ENCODE data around the gene MRPS12.
A peak's percentile ranks its signal among the peaks of the same experiment; 100 is the strongest.

Gene MRPS12

DNA sequence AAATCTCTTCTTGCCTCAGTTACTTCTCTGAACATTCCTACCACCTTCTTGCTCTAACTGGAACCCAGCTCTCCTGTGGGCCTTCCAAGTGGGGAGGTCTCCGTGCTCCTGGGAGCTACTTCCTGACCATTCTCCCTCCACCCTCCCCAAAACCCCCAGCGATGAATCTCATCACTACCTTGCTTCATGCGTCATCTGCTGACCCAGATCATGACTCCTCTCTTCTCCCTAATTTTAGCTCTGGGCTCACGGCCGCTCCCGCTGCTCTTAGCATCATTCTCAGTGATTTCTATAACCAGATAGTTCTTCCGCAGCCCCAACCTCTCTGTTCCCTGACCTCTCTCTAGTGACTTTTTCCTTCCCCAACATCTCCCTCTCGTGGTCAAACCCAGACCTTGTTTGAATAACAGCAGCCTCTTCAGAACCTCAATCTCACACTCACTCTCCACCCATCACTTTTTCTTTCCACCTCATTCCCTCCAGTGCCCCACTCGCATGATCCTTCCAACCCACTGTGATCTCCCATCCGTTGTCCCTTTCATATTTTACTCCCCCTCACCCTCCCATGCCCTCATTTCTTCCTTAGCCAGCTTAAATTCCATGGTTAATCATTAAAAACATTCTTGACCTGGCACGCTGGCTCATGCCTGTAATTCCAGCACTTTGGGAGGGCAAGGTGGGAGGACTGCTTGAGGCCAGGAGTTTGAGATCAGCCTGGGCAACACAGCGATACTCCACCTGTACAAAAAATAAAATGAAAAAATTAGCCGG lies 21.8 kb downstream of the MRPS12 start:
- no peak for TF ChIP-seq POLR2A (IDR thresholded peaks at IDR 0.05; ENCODE audit: extremely low read depth, insufficient read length)
- TF ChIP-seq, protein P1, sequence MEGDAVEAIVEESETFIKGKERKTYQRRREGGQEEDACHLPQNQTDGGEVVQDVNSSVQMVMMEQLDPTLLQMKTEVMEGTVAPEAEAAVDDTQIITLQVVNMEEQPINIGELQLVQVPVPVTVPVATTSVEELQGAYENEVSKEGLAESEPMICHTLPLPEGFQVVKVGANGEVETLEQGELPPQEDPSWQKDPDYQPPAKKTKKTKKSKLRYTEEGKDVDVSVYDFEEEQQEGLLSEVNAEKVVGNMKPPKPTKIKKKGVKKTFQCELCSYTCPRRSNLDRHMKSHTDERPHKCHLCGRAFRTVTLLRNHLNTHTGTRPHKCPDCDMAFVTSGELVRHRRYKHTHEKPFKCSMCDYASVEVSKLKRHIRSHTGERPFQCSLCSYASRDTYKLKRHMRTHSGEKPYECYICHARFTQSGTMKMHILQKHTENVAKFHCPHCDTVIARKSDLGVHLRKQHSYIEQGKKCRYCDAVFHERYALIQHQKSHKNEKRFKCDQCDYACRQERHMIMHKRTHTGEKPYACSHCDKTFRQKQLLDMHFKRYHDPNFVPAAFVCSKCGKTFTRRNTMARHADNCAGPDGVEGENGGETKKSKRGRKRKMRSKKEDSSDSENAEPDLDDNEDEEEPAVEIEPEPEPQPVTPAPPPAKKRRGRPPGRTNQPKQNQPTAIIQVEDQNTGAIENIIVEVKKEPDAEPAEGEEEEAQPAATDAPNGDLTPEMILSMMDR (IDR thresholded peaks at IDR 0.05; ENCODE audit: low read depth, low read length) = peak; percentile 48
- no peak overlapping the region for H3K4me3 ChIP-seq (ENCODE audit: low read depth, low read length)
- peak; percentile 64 for DNase-seq (ENCODE audit: low read depth)

DNA sequence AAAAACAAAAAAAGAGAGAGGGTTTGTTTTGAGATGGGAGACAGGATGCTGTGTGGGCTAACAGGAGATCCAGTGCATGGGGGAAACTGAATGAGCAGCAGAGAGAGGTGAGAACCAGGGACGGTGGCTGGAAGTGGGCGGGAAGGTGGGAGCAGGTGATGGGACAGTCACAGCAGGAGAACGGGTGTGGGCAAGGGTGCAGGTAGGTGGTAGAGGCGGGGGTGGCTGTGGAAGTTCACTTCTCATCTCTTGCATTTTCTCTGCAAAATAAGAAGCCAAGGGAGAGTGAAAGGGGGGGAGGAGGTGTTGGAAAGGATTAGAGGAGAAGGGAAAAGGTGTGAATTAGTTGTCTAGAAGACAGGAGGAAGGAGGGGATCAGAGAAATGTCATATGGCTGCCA lies 22.9 kb downstream of the MRPS12 start:
- no peak overlapping the region for H3K4me3 ChIP-seq (ENCODE audit: low read depth, low read length)
- DNase-seq (ENCODE audit: low read depth) = no peak
- TF ChIP-seq MYC (IDR thresholded peaks at IDR 0.05; ENCODE audit: low read depth, low read length) (no peak), POLR2A (IDR thresholded peaks at IDR 0.05; ENCODE audit: extremely low read depth, insufficient read length) (no peak)
- TF ChIP-seq, protein P1 (IDR thresholded peaks at IDR 0.05; ENCODE audit: low read depth, low read length) = no peak
- TF ChIP-seq, protein P2, sequence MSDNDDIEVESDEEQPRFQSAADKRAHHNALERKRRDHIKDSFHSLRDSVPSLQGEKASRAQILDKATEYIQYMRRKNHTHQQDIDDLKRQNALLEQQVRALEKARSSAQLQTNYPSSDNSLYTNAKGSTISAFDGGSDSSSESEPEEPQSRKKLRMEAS (IDR thresholded peaks at IDR 0.05; ENCODE audit: low read depth, low read length) = no peak

DNA sequence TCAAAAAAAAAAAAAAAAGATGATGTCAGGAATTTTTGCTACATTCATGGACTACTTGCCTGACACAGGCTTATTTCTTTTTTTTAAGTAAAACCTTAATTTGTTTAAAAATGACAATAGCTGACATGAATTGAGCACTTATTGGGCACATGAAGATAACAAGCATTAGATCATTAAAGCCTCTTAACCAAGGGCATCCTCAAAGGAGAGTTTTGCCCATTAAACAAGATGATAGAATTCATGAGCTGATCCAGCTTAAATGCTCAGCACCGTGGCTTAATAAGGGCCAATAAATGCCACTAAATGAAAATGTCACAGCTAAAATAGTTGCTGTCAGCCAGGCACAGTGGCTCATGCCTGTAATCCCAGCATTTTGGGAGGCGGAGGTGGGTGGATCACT lies 25.5 kb downstream of the MRPS12 start:
- no peak overlapping the region for H3K4me3 ChIP-seq (ENCODE audit: low read depth, low read length)
- DNase-seq (ENCODE audit: low read depth) = no peak
- no peak for TF ChIP-seq MYC (IDR thresholded peaks at IDR 0.05; ENCODE audit: low read depth, low read length)
- TF ChIP-seq, protein P2 (IDR thresholded peaks at IDR 0.05; ENCODE audit: low read depth, low read length) = no peak
- TF ChIP-seq POLR2A (IDR thresholded peaks at IDR 0.05; ENCODE audit: extremely low read depth, insufficient read length) = no peak
- TF ChIP-seq, protein P1 (IDR thresholded peaks at IDR 0.05; ENCODE audit: low read depth, low read length) = no peak

DNA sequence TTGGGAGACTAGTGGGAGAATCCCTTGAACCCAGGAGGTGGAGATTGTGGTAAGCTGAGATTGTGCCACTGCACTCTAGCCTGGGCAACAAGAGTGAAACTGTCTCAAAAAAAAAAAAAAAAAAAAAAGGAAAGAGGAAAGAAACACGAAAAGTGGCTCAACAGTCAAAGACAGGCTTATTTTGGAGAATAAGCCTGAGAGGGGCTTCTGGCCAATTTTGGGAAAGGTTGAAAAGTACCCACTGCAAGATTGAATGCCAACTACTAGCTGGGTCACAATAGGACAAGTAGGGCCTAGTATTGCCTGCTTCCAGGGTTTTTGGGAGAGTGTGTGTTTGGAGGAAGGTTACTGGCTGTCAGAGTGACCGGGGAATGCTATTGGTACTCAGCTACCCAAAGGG lies 27.6 kb downstream of the MRPS12 start:
- TF ChIP-seq, protein P1 (IDR thresholded peaks at IDR 0.05; ENCODE audit: low read depth, low read length) = no peak
- TF ChIP-seq, protein P2 (IDR thresholded peaks at IDR 0.05; ENCODE audit: low read depth, low read length) = no peak
- TF ChIP-seq POLR2A (IDR thresholded peaks at IDR 0.05; ENCODE audit: extremely low read depth, insufficient read length) (no peak), MYC (IDR thresholded peaks at IDR 0.05; ENCODE audit: low read depth, low read length) (no peak)
- DNase-seq (ENCODE audit: low read depth) = no peak
- H3K4me3 ChIP-seq (ENCODE audit: low read depth, low read length) = no peak overlapping the region

DNA sequence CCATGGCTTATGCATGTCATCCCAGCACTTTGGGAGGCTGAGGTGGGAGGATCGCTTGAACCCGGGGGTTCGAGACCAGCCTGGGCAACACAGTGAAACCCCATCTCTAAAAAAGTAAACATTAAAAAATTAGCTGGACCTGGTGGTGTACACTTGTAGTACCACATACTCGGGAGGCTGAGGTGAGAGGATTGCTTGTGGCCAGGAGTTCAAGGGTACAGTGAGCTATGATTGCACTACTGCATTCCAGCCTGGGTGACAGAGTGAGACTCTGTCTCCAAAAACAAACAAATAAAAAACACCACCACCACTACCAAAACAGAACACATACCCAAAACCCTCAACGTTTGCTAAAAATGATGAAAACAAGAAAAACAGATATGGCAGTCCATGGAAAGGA lies 28.9 kb downstream of the MRPS12 start:
- no peak for DNase-seq (ENCODE audit: low read depth)
- no peak overlapping the region for H3K4me3 ChIP-seq (ENCODE audit: low read depth, low read length)
- TF ChIP-seq, protein P2 (IDR thresholded peaks at IDR 0.05; ENCODE audit: low read depth, low read length) = no peak
- no peak for TF ChIP-seq MYC (IDR thresholded peaks at IDR 0.05; ENCODE audit: low read depth, low read length)
- no peak for TF ChIP-seq POLR2A (IDR thresholded peaks at IDR 0.05; ENCODE audit: extremely low read depth, insufficient read length)
- TF ChIP-seq, protein P1 (IDR thresholded peaks at IDR 0.05; ENCODE audit: low read depth, low read length) = no peak

Measured in NB4 (cell line).